GM21367 (cell line): ENCODE results near the gene COLEC11.
"Not testable (repeated sequence)": the region's sequence is repeated elsewhere in the genome, so short reads cannot be mapped to it uniquely, and the experiment has no call there.

Experiments
- ATAC-seq: cut with Tn5 transposase; IDR thresholded peaks from one replicate; pipeline ENCODE4 v1.9.1; 2021; ENCODE audit not compliant: unreplicated experiment

COLEC11 gene

GRCh38 chr2:3622967-3623366 lies 28.1 kb downstream of the COLEC11 start:
- no peak for ATAC-seq

- ATAC-seq, result peak; percentile 74
Measured at GRCh38 chr2:3624059-3624794, 29.3 kb downstream of the COLEC11 start.

DNA sequence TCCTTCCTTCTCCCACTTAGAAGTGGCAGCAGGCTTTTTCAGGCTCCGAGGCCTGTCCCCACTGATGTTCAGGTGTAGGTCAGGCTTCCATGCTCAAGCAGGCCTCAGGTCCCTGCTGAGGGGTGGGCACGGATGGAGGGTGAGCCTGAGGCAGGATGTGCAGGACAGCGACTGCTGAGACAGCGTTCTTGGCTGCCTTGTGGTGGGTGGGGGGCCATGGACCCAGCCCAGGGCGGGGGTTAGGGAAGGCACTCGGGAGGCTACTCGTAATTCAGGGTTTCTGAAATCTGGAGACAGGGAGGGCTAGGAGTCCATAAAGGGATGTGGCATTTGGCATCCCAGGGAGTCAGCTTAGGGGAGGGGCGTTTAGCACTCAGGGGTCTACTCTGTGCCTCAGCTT lies 30.3 kb downstream of the COLEC11 start:
- ATAC-seq, result no peak

- no peak for ATAC-seq
Measured at GRCh38 chr2:3626118-3626811, 31.4 kb downstream of the COLEC11 start.

DNA sequence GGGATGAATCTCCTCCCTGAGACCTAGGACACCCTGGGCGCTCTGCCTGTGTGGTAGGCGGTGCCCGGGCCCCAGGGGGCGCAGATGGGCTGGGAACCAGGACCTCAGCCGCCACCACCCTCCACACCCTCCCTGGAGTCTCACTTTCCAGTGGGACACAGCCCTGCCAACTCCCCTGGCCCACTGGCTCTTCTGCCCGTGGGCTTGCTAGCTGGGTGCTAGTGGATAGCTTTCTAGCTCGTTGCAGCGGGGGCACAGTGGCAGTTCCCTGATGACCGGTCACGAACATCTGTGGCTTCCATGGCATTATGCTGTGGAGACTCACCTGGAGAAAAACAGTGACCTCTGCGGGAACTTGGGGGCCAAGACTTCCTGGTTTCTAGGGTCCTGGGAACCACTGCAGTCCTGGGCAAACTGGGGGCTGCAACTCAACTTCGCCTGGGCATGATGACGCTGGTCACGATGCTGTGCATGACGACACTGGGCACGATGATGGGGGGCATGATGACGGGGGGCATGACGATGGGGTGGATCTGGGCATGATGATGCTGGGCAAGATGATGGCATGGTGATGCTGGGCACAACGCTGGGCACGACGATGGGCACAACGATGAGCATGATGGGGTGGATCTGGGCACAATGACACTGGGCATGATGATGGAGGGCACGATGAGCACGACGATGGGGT lies 32.0 kb downstream of the COLEC11 start:
- ATAC-seq, result no peak

- ATAC-seq, result no peak
Measured at GRCh38 chr2:3627500-3628100, 32.7 kb downstream of the COLEC11 start.

DNA sequence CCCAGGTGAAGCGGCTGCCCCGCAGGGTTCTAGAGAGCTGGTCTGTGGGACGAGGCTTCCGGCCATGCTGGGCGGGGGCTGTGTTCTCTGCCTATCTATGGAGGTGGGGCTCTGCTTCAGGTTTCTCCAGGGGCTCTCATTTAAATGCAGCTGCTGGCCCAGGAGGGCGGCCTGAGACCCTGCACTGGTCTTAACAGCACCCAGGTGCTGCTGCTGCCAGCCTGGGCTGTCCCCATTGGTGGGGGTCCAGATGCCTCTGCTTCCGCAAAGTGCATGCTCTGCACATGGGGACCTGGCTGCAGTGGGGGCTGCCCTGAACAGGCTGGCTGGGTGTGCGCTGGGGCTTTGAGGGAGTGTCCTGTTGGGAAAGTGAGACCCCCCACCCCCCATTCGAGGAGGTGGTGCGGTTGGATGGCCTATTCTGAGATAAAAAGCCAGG lies 33.3 kb downstream of the COLEC11 start:
- ATAC-seq, result no peak

DNA sequence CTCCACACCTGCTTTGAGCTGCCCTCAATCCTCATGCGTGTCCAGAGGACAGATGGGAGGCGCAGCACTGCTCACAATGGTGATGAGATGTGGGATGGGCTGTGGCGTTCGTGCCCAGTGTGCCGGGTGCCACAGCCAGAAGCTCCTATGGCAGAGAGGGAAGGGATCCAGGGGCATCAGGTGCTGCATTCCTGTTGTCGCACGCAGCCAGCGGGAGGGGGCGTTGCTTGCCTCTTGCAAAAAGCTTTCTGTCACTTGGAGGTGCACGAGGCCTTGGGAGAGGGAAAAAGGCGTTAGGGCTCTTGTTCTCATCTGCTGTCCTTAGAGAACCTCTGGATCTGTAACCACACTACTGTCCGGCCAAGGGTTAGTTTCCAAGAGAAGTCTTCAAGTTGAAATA lies 33.9 kb downstream of the COLEC11 start:
- no peak for ATAC-seq

GRCh38 chr2:3630631-3631030 lies 35.7 kb downstream of the COLEC11 start:
- no peak for ATAC-seq

GRCh38 chr2:3631161-3631850 lies 36.4 kb downstream of the COLEC11 start:
- no peak for ATAC-seq

GRCh38 chr2:3631851-3632659 lies 37.1 kb downstream of the COLEC11 start:
- no peak for ATAC-seq

- no peak for ATAC-seq
Measured at GRCh38 chr2:3633089-3633981, 38.4 kb downstream of the COLEC11 start.

DNA sequence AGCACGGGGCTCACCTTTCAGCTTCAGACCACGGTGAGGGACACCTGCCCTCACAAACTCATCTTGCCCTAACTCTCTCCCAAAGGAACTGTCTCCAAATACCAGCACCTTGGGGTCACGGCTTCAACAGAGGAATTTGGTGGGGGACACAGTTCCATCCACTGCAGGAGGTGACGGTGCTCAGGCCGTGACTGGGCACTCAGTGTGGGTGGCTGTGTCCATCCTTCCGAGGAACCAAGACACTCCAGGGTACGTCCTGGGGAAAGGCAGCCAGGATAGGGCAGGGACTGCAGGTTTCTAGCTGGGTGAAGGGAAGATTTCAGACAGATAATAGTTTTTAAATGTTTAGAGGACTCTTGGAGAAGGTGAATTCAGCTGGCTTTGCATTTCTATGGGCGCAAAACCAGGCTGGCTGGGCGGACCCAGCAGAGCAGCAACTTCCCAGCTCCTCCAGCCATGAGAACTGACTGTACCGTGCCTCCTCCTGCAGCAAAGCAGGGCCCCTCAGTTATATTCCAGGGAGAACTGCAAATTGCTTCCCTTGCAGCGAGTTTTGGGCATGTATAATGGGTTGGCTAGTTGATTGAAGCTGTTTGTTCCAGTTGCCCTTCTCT lies 39.2 kb downstream of the COLEC11 start:
- ATAC-seq, result no peak

- no peak for ATAC-seq
Measured at GRCh38 chr2:3634596-3635121, 39.7 kb downstream of the COLEC11 start.

DNA sequence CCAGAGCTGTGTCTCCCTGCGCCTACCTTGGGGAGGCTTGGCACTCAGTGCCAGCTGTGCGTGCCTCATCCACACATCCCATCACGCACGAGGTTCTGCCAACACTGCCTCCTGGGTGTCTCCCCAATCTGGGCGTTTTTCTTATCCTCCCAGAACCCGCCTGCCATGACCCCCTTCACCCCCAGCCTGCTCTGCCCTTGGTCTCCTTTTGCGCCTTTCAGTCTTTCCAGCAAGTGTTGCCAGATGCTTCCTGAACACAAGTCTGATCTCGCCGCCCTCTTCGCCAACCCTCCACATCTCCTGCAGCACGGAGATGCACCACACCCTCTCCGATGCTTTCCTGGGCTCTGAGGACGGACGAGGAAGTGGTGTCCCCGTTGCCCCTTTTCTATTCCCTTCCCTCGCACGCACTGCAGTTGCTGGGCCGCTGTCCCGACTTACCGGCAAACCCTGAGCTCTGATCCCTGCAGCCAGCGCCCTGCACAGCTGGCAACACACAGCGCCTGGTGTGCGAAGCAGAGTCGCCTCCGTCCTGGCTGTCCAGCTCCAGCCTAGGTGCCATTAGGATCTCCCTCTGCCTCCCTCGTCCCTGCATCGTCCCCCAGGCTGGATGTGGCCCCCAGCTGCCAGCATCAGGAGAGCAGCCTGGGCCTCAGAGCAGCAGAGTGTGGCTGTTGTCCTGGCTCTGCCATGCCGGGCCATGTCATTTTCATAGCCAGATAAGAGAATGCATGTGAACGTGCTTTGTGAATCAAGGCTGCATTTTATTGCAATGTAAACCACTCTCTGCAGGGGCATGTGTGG lies 40.5 kb downstream of the COLEC11 start:
- ATAC-seq, result no peak

DNA sequence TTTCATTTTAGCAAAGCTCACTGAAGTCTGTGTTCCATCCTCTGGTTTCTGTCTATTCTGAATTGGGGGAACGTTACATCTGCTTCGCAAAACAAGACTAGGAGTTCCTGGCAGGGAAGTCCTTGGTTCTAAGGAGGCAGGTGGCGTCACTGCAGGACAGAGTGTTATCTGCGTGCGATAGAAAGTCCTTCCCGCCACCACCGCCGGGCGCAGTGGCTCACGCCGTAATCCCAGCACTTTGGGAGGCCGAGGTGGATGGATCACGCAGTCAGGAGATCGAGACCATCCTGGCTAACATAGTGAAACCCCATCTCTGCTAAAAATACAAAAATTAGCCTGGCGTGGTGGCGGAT lies 41.0 kb downstream of the COLEC11 start:
- ATAC-seq, result not testable (repeated sequence)

DNA sequence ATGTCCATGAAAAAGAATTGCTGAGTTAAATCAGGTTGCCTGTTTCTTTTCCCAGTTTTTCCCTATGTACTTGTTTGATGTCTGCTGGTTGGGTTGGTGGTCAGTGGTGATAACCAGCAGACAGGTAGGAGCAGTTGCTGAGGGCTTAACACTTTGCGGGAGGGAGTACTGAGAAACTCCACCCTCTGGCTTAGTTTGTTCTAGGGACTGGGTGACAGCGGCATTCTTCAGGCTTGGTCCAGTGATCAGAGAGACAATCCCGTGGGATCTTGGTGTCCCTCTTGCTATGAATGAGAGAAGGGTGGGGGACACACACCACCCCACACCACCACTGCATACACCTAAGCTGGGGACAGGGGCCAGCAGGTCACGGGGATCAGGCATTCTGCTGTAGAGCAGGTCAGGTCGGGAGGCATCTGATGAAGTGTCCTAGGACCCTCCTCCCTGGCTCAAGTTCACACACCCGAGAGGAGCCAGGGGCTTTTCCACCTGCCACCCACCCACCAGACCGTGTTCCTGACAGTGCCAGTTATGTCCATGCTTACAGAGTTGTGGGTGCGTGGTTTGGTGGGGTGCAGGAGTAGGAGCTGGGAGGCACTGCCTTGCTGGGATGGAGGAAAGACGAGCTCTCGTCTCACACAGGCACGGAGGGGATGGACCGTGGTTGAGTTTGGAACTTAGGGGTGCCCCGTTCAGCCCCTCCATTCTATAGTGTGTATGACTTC lies 41.8 kb downstream of the COLEC11 start:
- no peak for ATAC-seq
